NT2/D1 (cell line): ENCODE results near the gene ANO9.

Experiments
- YY1 ChIP-seq: IDR thresholded peaks from 2 replicates; pipeline ENCODE4 v1.6.1; 2011; ENCODE audit not compliant: insufficient read length, insufficient read depth
- ZNF274 ChIP-seq: IDR thresholded peaks from 2 replicates; pipeline ENCODE4 v1.6.1; 2011; ENCODE audit warnings: mild to moderate bottlenecking, low read depth, low read length

- TF ChIP-seq YY1 (no peak), ZNF274 (no peak)
Measured at GRCh38 chr11:420911-421321, 20.9 kb downstream of the ANO9 start.
